ENCODE measurements around the gene TSPEAR.

Gene TSPEAR

GRCh38 chr21:44706706-44707581, 4.4 kb downstream of the TSPEAR start:
- TF ChIP-seq CTCF (IDR thresholded peaks at IDR 0.05; ENCODE audit: low read depth, low read length, poor library complexity, severe bottlenecking) (no peak), EZH2phosphoT487 (IDR thresholded peaks at IDR 0.05; ENCODE audit: borderline replicate concordance, low read length) (no peak)
- Histone ChIP-seq H3K27ac (ENCODE audit: low read depth, low read length) (no peak overlapping the region), H3K27me3 (ENCODE audit: control insufficient read depth, low read length) (peaks cover 8% of the 10 kb centered on the region; the same call in 1 of the 2 replicates), H4K20me1 (ENCODE audit: control insufficient read depth, insufficient read depth, low read depth, low read length) (no peaks in the 10 kb centered on the region), H3K4me3 (ENCODE audit: low read length) (no peak overlapping the region), H3K9me3 (ENCODE audit: control insufficient read depth, insufficient read depth, low read length) (peaks cover 4% of the 10 kb centered on the region; the same call in 1 of the 2 replicates), H3K9me2 (replicated peaks; ENCODE audit: control insufficient read depth, low read length) (no peaks in the 10 kb centered on the region), H3K4me2 (ENCODE audit: low read length) (no peak overlapping the region), H3F3A (ENCODE audit: control insufficient read depth, insufficient read depth) (no peaks in the 10 kb centered on the region), H3K36me3 (ENCODE audit: control insufficient read depth, low read length) (no peaks in the 10 kb centered on the region), H3K4me1 (ENCODE audit: control insufficient read depth, low read length) (no peaks in the 10 kb centered on the region), H3K79me2 (ENCODE audit: control insufficient read depth, low read length) (no peaks in the 10 kb centered on the region)

- Histone ChIP-seq H4K20me1 (ENCODE audit: control insufficient read depth, insufficient read depth, low read depth, low read length) (no peaks in the 10 kb centered on the region), H3K27me3 (ENCODE audit: control insufficient read depth, low read length) (peaks cover 6% of the 10 kb centered on the region; the same call in 1 of the 2 replicates), H3K27ac (ENCODE audit: low read depth, low read length) (no peak overlapping the region), H3F3A (ENCODE audit: control insufficient read depth, insufficient read depth) (no peaks in the 10 kb centered on the region), H3K9me3 (ENCODE audit: control insufficient read depth, insufficient read depth, low read length) (peaks cover 4% of the 10 kb centered on the region; the same call in 1 of the 2 replicates), H3K79me2 (ENCODE audit: control insufficient read depth, low read length) (no peaks in the 10 kb centered on the region), H3K4me1 (ENCODE audit: control insufficient read depth, low read length) (no peaks in the 10 kb centered on the region), H3K36me3 (ENCODE audit: control insufficient read depth, low read length) (no peaks in the 10 kb centered on the region), H3K4me2 (ENCODE audit: low read length) (no peak overlapping the region), H3K4me3 (ENCODE audit: low read length) (no peak overlapping the region), H3K9me2 (replicated peaks; ENCODE audit: control insufficient read depth, low read length) (no peaks in the 10 kb centered on the region)
- no peak for TF ChIP-seq CTCF (IDR thresholded peaks at IDR 0.05; ENCODE audit: low read depth, low read length, poor library complexity, severe bottlenecking)
- no peak for TF ChIP-seq EZH2phosphoT487 (IDR thresholded peaks at IDR 0.05; ENCODE audit: borderline replicate concordance, low read length)
These were observed 5.2 kb downstream of the TSPEAR start for GRCh38 chr21:44706026-44706705.

GRCh38 chr21:44704636-44705001, 6.8 kb downstream of the TSPEAR start:
- Histone ChIP-seq H3K9me2 (replicated peaks; ENCODE audit: control insufficient read depth, low read length) (no peaks in the 10 kb centered on the region), H3K4me1 (ENCODE audit: control insufficient read depth, low read length) (no peaks in the 10 kb centered on the region), H3K79me2 (ENCODE audit: control insufficient read depth, low read length) (no peaks in the 10 kb centered on the region), H3K27me3 (ENCODE audit: control insufficient read depth, low read length) (peaks cover 4% of the 10 kb centered on the region; the same call in 1 of the 2 replicates), H3K27ac (ENCODE audit: low read depth, low read length) (no peak overlapping the region), H3K4me2 (ENCODE audit: low read length) (no peak overlapping the region), H3F3A (ENCODE audit: control insufficient read depth, insufficient read depth) (no peaks in the 10 kb centered on the region), H3K9me3 (ENCODE audit: control insufficient read depth, insufficient read depth, low read length) (peaks cover 4% of the 10 kb centered on the region; the same call in 1 of the 2 replicates), H3K36me3 (ENCODE audit: control insufficient read depth, low read length) (no peaks in the 10 kb centered on the region), H4K20me1 (ENCODE audit: control insufficient read depth, insufficient read depth, low read depth, low read length) (no peaks in the 10 kb centered on the region), H3K4me3 (ENCODE audit: low read length) (no peak overlapping the region)
- TF ChIP-seq EZH2phosphoT487 (IDR thresholded peaks at IDR 0.05; ENCODE audit: borderline replicate concordance, low read length) (no peak), CTCF (IDR thresholded peaks at IDR 0.05; ENCODE audit: low read depth, low read length, poor library complexity, severe bottlenecking) (no peak)

Data from DOHH2 (cell line).